ENCODE data around the gene MDP1.

DNA sequence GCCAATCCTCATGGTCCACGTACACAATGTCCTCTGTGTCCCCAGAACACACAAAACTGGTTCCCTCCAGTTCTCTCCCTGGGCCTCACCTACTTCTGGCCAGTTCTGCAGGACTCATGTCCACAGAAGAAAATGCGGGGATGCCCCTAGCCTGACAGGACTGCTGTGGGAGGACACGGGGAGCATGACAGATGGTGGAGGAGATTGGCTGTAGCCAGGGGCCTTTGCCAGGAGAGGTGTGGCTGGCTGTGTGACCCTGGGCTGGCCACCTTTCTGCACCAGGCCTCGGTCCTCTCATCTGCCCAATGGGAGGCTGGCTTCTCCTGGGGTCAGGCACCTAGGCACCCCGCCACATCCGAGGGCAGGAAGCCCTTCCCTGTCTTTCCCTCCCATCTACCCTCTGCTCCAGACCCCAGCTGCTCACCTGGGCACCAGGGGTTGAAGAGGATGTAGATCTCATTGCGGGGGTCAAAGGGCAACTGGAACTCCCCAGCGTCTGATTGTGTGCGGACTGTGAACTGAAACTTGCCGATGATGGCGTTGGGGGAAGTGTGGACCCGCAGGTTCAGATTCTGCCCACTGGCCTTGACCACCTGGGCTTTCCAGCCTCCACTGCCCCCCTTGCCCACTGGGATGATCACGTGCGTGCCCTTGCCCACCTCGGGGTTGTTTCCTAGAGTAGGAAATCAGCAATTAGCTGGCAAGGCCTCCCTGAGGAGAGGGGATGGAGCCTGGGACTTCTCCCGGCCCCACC, 44.3 kb upstream of the MDP1 start:
- TF ChIP-seq, protein P1, sequence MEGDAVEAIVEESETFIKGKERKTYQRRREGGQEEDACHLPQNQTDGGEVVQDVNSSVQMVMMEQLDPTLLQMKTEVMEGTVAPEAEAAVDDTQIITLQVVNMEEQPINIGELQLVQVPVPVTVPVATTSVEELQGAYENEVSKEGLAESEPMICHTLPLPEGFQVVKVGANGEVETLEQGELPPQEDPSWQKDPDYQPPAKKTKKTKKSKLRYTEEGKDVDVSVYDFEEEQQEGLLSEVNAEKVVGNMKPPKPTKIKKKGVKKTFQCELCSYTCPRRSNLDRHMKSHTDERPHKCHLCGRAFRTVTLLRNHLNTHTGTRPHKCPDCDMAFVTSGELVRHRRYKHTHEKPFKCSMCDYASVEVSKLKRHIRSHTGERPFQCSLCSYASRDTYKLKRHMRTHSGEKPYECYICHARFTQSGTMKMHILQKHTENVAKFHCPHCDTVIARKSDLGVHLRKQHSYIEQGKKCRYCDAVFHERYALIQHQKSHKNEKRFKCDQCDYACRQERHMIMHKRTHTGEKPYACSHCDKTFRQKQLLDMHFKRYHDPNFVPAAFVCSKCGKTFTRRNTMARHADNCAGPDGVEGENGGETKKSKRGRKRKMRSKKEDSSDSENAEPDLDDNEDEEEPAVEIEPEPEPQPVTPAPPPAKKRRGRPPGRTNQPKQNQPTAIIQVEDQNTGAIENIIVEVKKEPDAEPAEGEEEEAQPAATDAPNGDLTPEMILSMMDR (IDR thresholded peaks at IDR 0.05), result no peak
- TF ChIP-seq SIN3A (IDR thresholded peaks at IDR 0.05; ENCODE audit: borderline replicate concordance, insufficient read depth, low read depth, low read length), result no peak
- TF ChIP-seq POLR2AphosphoS5 (IDR thresholded peaks at IDR 0.05; ENCODE audit: low read depth, low read length), result no peak

Data from Panc1 (cell line).